SU-DHL-6 (cell line): Measurements from ENCODE around the gene CASP8AP2.

ENCODE experiments used
- H2AFZ ChIP-seq: fragments of 200-600 bp; sonication (generic); 2 replicates; pipeline ENCODE4 v1.6.1; 2014; ENCODE audit warnings: low read depth, mild to moderate bottlenecking, moderate library complexity, mixed read lengths, antibody characterized with exemption, low read length; ENCODE audit not compliant: severe bottlenecking
- H3F3A ChIP-seq: fragments of 200-600 bp; shearing (Covaris generic); 2 replicates; pipeline ENCODE4 v1.6.0; 2016; ENCODE audit warnings: antibody characterized with exemption, mild to moderate bottlenecking; ENCODE audit not compliant: insufficient read depth
- H3K27ac ChIP-seq: fragments of 200-600 bp; sonication (generic); 2 replicates; pipeline ENCODE4 v1.5.1; 2016; ENCODE audit warnings: low read depth, mild to moderate bottlenecking, low read length, moderate library complexity, mixed read lengths
- H3K27me3 ChIP-seq: fragments of 200-600 bp; sonication (generic), shearing (Covaris generic); 2 replicates; pipeline ENCODE4 v1.6.0; 2014; ENCODE audit warnings: mild to moderate bottlenecking, low read length
- H3K36me3 ChIP-seq: fragments of 200-600 bp; sonication (generic); 2 replicates; pipeline ENCODE4 v1.6.1; 2014; ENCODE audit warnings: mild to moderate bottlenecking, low read length, mixed read lengths
- H3K4me2 ChIP-seq: fragments of 300-600, 200-600 bp; shearing (Covaris generic), sonication (generic); 2 replicates; pipeline ENCODE4 v1.6.0; 2014; ENCODE audit warnings: low read length, low read depth, mild to moderate bottlenecking; ENCODE audit not compliant: poor library complexity, severe bottlenecking
- H3K4me3 ChIP-seq: fragments of 200-600 bp; sonication (generic); 2 replicates; pipeline ENCODE4 v1.5.1; 2014; ENCODE audit warnings: antibody characterized with exemption, low read length, mild to moderate bottlenecking, mixed read lengths; ENCODE audit not compliant: insufficient read depth, poor library complexity, severe bottlenecking
- H3K79me2 ChIP-seq: fragments of 200-600 bp; sonication (generic); 2 replicates; pipeline ENCODE4 v1.6.1; 2014; ENCODE audit warnings: mild to moderate bottlenecking, low read length, moderate library complexity; ENCODE audit not compliant: insufficient read depth
- H3K9ac ChIP-seq: fragments of 200-600 bp; sonication (generic); 2 replicates; pipeline ENCODE4 v1.7.0; 2014; ENCODE audit warnings: mild to moderate bottlenecking, low read length
- H3K9me2 ChIP-seq: fragments of 200-600 bp; sonication (generic); replicated peaks from 2 replicates; pipeline ENCODE4 v1.6.1; 2014; ENCODE audit warnings: low read length; ENCODE audit not compliant: insufficient read depth
- H3K9me3 ChIP-seq: fragments of 200-600 bp; sonication (generic); 2 replicates; pipeline ENCODE4 v1.6.1; 2014; ENCODE audit warnings: low read length, mixed read lengths; ENCODE audit not compliant: insufficient read depth
- H4K20me1 ChIP-seq: fragments of 200-600 bp; sonication (generic); 2 replicates; pipeline ENCODE4 v1.6.1; 2014; ENCODE audit warnings: low read depth, mild to moderate bottlenecking, antibody characterized with exemption, low read length, moderate library complexity, mixed read lengths
- EZH2phosphoT487 ChIP-seq: fragments of 200-600 bp; sonication (generic), shearing (Covaris generic); conservative IDR thresholded peaks from 2 replicates; pipeline ENCODE4 v1.6.1; 2018; ENCODE audit warnings: mild to moderate bottlenecking, antibody characterized with exemption, low read length, moderate library complexity, mixed read lengths
- TF ChIP-seq, protein P1 (sequence below): fragments of 200-600 bp; sonication (generic); IDR thresholded peaks from one replicate; pipeline ENCODE4 v1.5.1; 2017; ENCODE audit warnings: antibody characterized with exemption, mild to moderate bottlenecking, low read length, moderate library complexity; ENCODE audit not compliant: insufficient read depth, poor library complexity, severe bottlenecking

The CASP8AP2 gene

DNA sequence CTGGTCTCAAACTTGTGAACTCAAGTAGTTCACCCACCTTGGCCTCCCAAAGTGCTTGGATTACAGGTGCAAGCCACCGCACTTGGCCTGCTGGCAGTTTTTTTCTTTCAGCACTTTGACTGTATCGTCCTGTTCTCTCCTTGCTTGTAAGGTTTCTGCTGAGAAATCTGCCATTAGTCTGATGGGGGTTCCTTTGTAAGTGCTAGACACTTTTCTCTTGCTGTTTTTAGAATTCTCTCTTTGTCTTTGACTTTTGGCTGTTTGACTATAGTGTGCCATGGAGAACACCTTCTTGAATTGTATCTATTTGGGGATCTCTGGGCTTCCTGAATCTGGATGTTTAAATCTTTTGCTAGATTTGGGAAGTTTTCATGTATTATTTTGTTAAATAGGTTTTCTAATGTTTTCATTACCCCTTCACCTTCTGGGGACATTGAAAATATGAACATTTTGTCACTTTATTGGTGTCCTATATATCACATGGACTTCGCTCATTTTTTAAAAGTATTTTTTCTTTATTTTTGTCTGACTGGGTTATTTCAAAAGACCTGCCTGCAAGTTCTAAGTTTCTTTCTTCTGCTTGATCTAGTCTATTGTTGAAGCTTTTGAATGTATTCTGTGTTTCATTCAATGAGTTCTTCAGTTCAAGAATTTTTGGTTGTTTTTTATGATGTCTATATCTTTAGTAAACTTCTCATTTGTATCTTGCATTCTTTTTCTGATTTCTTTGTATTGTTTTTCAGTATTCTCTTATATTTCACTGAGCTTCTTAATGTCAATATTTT is 86.6 kb downstream of the CASP8AP2 start:
- no peaks in the 10 kb centered on the region for H3K79me2 ChIP-seq
- no peaks in the 10 kb centered on the region for H3K36me3 ChIP-seq
- H3K27me3 ChIP-seq, result no peaks in the 10 kb centered on the region
- H3K9ac ChIP-seq, result no peak overlapping the region
- no peak for TF ChIP-seq EZH2phosphoT487
- TF ChIP-seq, protein P1, sequence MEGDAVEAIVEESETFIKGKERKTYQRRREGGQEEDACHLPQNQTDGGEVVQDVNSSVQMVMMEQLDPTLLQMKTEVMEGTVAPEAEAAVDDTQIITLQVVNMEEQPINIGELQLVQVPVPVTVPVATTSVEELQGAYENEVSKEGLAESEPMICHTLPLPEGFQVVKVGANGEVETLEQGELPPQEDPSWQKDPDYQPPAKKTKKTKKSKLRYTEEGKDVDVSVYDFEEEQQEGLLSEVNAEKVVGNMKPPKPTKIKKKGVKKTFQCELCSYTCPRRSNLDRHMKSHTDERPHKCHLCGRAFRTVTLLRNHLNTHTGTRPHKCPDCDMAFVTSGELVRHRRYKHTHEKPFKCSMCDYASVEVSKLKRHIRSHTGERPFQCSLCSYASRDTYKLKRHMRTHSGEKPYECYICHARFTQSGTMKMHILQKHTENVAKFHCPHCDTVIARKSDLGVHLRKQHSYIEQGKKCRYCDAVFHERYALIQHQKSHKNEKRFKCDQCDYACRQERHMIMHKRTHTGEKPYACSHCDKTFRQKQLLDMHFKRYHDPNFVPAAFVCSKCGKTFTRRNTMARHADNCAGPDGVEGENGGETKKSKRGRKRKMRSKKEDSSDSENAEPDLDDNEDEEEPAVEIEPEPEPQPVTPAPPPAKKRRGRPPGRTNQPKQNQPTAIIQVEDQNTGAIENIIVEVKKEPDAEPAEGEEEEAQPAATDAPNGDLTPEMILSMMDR, result no peak
- H3F3A ChIP-seq, result no peaks in the 10 kb centered on the region
- H3K4me3 ChIP-seq, result no peak overlapping the region
- H3K4me2 ChIP-seq, result no peak overlapping the region
- H3K27ac ChIP-seq, result no peak overlapping the region
- H2AFZ ChIP-seq, result no peak overlapping the region
- H4K20me1 ChIP-seq, result no peaks in the 10 kb centered on the region
- no peaks in the 10 kb centered on the region for H3K9me3 ChIP-seq
- H3K9me2 ChIP-seq, result no peaks in the 10 kb centered on the region

DNA sequence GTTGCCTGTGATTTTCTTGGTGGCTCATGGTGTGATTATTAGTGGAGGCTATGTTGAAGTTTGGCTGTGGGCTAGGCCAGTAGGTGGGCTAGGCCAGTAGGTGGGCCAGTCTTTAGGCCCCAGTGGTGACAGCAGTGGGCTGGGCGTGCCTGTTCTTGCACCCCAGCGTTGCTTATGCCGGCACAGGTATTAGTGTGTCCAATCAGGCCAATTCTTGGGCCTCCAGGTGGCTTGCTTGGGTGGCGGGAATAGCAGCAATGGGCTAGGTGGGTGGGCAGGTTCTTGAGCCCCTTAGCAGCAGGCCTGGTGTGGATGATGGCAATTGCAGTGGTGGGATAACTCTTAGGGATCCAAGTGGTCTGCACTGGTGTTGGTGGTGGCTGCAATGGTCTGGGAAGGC is 87.5 kb downstream of the CASP8AP2 start:
- no peaks in the 10 kb centered on the region for H3K36me3 ChIP-seq
- H3K79me2 ChIP-seq, result no peaks in the 10 kb centered on the region
- H4K20me1 ChIP-seq, result no peaks in the 10 kb centered on the region
- no peak overlapping the region for H3K4me2 ChIP-seq
- H3F3A ChIP-seq, result no peaks in the 10 kb centered on the region
- H3K9ac ChIP-seq, result no peak overlapping the region
- no peak overlapping the region for H3K27ac ChIP-seq
- no peaks in the 10 kb centered on the region for H3K9me3 ChIP-seq
- H2AFZ ChIP-seq, result no peak overlapping the region
- TF ChIP-seq, protein P1, result no peak
- TF ChIP-seq EZH2phosphoT487, result no peak
- no peak overlapping the region for H3K4me3 ChIP-seq
- no peaks in the 10 kb centered on the region for H3K9me2 ChIP-seq
- H3K27me3 ChIP-seq, result no peaks in the 10 kb centered on the region

DNA sequence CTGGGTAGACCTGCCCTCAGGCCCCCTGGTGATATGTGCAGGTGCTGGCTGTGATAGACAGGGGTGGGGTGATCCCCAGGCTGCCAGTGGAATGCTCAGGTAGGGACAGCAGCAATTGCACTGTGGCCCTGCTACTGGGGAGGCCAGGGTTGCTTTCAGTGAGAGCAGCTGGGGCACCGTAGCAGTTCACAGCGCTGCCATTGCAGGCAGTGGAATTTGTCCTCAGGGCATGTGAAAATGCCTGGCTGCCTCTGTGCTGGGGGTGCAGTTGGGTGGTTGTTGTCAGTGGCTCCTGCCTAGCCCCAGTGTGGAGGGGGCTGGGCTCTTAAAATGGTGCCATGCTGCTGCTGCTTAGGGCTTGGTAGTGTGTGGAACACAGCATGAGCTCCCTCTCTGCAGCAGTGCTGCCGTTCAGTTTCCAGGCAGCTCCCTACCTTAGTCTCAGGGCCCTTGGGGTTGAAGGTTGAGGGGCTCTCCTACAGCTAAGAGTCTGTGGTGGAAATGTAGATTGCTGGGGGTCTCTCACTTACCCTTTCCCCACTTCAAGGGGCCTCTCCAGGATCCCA is 88.2 kb downstream of the CASP8AP2 start:
- H3K27ac ChIP-seq, result no peak overlapping the region
- H3K27me3 ChIP-seq, result no peaks in the 10 kb centered on the region
- no peak overlapping the region for H3K4me3 ChIP-seq
- H3K9me3 ChIP-seq, result no peaks in the 10 kb centered on the region
- H3K9me2 ChIP-seq, result no peaks in the 10 kb centered on the region
- no peaks in the 10 kb centered on the region for H4K20me1 ChIP-seq
- H2AFZ ChIP-seq, result no peak overlapping the region
- H3K79me2 ChIP-seq, result no peaks in the 10 kb centered on the region
- no peak overlapping the region for H3K4me2 ChIP-seq
- no peak overlapping the region for H3K9ac ChIP-seq
- no peak for TF ChIP-seq EZH2phosphoT487
- no peaks in the 10 kb centered on the region for H3K36me3 ChIP-seq
- H3F3A ChIP-seq, result no peaks in the 10 kb centered on the region
